Peyer's patch (tissue), 4 donors: ENCODE results near the gene ABHD3. TPM values are rescaled to one million over a fixed set of nuclear protein-coding genes. Genes with fewer than 3 reads are reported as not detected.
"Not testable (repeated sequence)": the region's sequence is repeated elsewhere in the genome, so short reads cannot be mapped to it uniquely, and the experiment has no call there.

Experiments
- DNase-seq, 3 donors: peaks; one replicate each; pipeline ENCODE4 v3.0.0-alpha.2; 2017 to 2019
- H3K27ac ChIP-seq, 4 donors: fragments of 200-600 bp; sonication (generic); one replicate each; pipeline ENCODE4 v1.5.1; 2016 to 2019
- H3K27me3 ChIP-seq, 2 donors: fragments of 200-600 bp; sonication (generic); one replicate each; pipeline ENCODE4 v1.5.1; 2019
- H3K36me3 ChIP-seq, 3 donors: fragments of 200-600 bp; sonication (generic); one replicate each; pipeline ENCODE4 v1.5.1; 2016 to 2019
- H3K4me1 ChIP-seq, 4 donors: fragments of 200-600 bp; sonication (generic); one replicate each; pipeline ENCODE4 v1.5.1; 2016 to 2019
- H3K4me3 ChIP-seq, 4 donors: fragments of 200-600 bp; sonication (generic); 1 replicate in 3 of 4; 2 replicates in 1 of 4; pipeline ENCODE4 v1.5.1; 2016 to 2019; ENCODE audit warnings: mild to moderate bottlenecking in 1 of 4
- H3K9me3 ChIP-seq, 4 donors: fragments of 200-600 bp; sonication (generic); one replicate each; pipeline ENCODE4 v1.5.1; 2016 to 2019; ENCODE audit warnings: mild to moderate bottlenecking in 1 of 4
- POLR2A ChIP-seq, 2 donors: fragments of 450-650 bp; IDR thresholded peaks; one replicate each; pipeline ENCODE4 v1.5.1; 2017; ENCODE audit warnings: antibody characterized with exemption in 2 of 2, mild to moderate bottlenecking in 2 of 2, moderate library complexity in 2 of 2
- total RNA-seq, 4 donors: library from RNA; depleted of rRNA; stranded (reverse); fragments of >200 nt; gene quantifications; one replicate each; pipeline ENCODE4 v1.1.0, GENCODE V29; 2016
- TF ChIP-seq, protein P1 (sequence below), 6 experiments: fragments of 450-650 bp in 4 of 6; fragments of 200-600 bp in 2 of 6; sonication (generic) in 1 of 6; IDR thresholded peaks; one replicate each; pipeline ENCODE4 v1.5.1; 2017 to 2019; ENCODE audit warnings: antibody characterized with exemption in 6 of 6, mild to moderate bottlenecking in 3 of 6, moderate library complexity in 1 of 6

Gene ABHD3
- total RNA-seq, 4 donors from 2014 or later, result 23.1 to 133 (median 47.2) TPM

DNA sequence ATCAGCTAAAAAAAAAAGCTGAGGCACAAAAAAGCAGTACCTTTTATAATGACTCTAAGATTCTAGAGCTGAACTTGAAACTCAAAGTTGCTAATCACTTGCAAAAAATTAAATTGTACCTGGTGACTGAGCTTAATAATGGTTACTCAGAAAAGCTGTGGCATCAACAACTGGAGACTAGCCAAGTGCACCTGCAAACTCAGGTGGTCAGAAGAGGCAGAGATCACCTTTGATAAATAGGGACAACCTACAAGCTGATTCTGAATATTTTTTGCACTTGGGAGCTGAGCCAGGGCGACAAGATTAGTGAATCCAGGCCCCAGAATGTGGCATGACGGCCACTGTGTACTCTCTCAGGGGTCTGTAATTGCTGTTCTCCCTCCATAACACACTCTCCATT lies 3.0 kb downstream of the ABHD3 start:
- Histone ChIP-seq H3K36me3 (peaks cover 0 to 21% (median 0%) of the 10 kb centered on the region in 3 donors), H3K4me1 (peaks cover 0 to 4% (median 0%) of the 10 kb centered on the region in 4 donors), H3K4me3 (no peak overlapping the region), H3K9me3 (no peaks in the 10 kb centered on the region), H3K27me3 (no peaks in the 10 kb centered on the region), H3K27ac (no peak overlapping the region)
- no peak for DNase-seq
- TF ChIP-seq, protein P1, sequence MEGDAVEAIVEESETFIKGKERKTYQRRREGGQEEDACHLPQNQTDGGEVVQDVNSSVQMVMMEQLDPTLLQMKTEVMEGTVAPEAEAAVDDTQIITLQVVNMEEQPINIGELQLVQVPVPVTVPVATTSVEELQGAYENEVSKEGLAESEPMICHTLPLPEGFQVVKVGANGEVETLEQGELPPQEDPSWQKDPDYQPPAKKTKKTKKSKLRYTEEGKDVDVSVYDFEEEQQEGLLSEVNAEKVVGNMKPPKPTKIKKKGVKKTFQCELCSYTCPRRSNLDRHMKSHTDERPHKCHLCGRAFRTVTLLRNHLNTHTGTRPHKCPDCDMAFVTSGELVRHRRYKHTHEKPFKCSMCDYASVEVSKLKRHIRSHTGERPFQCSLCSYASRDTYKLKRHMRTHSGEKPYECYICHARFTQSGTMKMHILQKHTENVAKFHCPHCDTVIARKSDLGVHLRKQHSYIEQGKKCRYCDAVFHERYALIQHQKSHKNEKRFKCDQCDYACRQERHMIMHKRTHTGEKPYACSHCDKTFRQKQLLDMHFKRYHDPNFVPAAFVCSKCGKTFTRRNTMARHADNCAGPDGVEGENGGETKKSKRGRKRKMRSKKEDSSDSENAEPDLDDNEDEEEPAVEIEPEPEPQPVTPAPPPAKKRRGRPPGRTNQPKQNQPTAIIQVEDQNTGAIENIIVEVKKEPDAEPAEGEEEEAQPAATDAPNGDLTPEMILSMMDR (IDR thresholded peaks at IDR 0.05), result no peak
- TF ChIP-seq POLR2A (IDR thresholded peaks at IDR 0.05), result no peak

DNA sequence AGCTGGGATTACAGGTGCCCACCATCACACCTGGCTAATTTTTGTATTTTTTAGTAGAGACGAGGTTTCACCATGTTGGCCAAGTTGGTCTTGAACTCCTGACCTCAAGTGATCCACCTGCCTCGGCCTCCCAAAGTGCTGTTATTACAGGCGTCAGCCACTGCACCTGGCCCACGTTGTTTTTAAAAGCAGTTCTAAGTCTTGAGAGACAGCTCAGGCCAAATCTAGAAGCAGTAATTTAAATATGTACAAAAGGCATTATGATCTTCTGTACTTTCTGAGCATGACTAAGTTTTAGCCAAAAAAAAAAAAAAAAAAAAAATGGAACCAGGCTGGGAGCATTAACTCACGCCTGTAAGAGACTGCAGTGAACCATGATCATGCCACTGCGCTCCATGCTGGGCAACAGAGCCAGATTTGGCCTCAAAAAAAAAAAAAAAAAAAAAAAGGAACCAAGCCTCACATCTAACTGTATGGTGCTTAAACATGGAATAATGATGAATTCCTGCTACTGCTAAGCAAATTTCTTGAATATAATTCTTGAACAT lies 4.0 kb downstream of the ABHD3 start:
- no peak for DNase-seq
- Histone ChIP-seq H3K4me1 (peaks cover 0 to 4% (median 0%) of the 10 kb centered on the region in 4 donors), H3K9me3 (no peaks in the 10 kb centered on the region), H3K36me3 (peaks cover 0 to 26% (median 0%) of the 10 kb centered on the region in 3 donors), H3K27me3 (no peaks in the 10 kb centered on the region), H3K27ac (no peak overlapping the region), H3K4me3 (no peak overlapping the region)
- no peak for TF ChIP-seq POLR2A (IDR thresholded peaks at IDR 0.05)
- TF ChIP-seq, protein P1 (IDR thresholded peaks at IDR 0.05), result no peak

DNA sequence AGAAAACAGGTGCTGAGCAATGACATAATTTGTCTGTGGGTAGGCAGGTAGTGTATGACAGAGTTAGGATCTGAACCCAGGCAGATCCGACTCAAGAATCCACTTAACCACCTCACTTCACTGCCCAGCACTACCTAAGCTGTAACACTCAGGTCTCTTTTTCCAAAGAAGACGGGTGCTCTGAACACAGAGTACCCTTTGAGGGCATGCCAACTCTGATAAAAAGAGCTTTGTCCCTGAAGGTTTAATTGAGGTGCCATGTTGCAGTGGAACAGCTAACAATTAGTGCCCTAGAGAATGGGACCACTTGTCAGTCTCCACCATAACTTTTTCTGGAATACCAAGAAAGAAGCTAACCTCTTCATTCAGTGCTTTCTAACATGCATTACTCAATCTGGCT lies 11.3 kb downstream of the ABHD3 start:
- H3K9me3 ChIP-seq, result peaks cover 0 to 8% (median 0%) of the 10 kb centered on the region in 4 donors
- no peak for DNase-seq
- H3K4me1 ChIP-seq, result no peaks in the 10 kb centered on the region
- H3K27ac ChIP-seq, result no peak overlapping the region
- no peak overlapping the region for H3K4me3 ChIP-seq
- H3K36me3 ChIP-seq, result peaks cover 0 to 46% (median 0%) of the 10 kb centered on the region in 3 donors
- TF ChIP-seq, protein P1 (IDR thresholded peaks at IDR 0.05), result no peak
- no peak for TF ChIP-seq POLR2A (IDR thresholded peaks at IDR 0.05)
- no peaks in the 10 kb centered on the region for H3K27me3 ChIP-seq

DNA sequence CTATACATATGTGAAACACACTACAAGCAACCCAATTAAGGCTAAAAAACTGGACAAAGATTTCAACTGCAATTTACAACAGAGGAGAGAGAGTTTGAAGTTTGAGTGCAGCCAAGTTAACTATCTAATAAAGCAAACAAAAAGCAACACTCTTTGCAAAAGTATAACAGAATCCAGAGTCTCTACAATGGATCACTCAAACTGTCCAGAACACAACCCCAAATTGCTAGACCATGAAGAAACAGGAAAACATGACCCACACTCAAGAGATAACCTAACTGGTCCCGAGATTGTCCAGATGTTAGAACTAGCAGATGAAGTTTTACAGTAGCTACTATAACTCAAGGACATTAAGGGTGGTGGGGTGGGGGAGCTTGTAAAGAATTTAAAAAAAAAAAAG lies 14.8 kb downstream of the ABHD3 start:
- H3K9me3 ChIP-seq, result peaks cover 0 to 8% (median 0%) of the 10 kb centered on the region in 4 donors
- peaks cover 0 to 35% (median 0%) of the 10 kb centered on the region in 3 donors for H3K36me3 ChIP-seq
- H3K27ac ChIP-seq, result no peak overlapping the region
- peaks cover 0 to 19% (median 3%) of the 10 kb centered on the region in 4 donors for H3K4me1 ChIP-seq
- no peak overlapping the region for H3K4me3 ChIP-seq
- TF ChIP-seq POLR2A (IDR thresholded peaks at IDR 0.05), result no peak
- TF ChIP-seq, protein P1 (IDR thresholded peaks at IDR 0.05), result no peak
- no peak for DNase-seq
- no peaks in the 10 kb centered on the region for H3K27me3 ChIP-seq

DNA sequence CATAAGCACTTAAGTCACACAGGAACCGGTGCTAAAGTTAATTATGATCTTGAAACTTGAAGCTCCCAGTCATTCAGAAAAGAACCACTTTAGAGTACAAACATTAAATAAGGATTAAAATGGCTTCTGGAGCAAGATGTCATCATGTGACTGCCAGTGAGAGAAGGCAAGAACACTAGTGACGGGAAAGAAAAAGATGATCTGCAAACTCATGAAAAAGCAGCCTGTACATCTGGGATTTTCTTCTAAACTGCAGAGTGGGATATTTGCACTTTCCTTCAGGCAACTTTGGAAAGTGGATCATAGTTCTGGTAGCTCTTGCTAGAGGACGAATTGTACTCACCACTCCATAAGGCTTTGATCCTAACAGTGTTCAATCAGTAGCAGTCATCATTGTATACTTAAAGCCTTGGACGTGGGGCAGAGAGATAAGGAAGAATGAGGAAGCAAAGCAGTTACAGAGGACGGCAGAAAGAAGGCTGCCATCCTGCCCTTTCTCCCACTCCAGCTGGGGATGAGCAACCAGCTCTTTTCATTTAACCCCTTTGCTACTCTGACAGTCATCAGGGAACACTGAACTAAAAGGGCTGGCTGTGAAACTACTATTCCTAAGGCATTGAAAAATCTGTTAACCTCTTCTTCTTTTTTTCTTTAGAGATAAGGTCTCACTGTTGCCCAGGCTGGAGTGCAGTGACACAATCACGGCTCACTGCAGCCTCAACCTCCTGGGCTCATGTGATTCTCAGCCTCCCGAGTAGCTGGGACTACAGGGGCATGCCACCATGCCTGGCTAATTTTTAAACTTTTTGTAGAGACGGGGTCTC lies 18.1 kb downstream of the ABHD3 start:
- TF ChIP-seq POLR2A (IDR thresholded peaks at IDR 0.05), result no peak
- TF ChIP-seq, protein P1 (IDR thresholded peaks at IDR 0.05), result no peak
- Histone ChIP-seq H3K9me3 (peaks cover 0 to 8% (median 0%) of the 10 kb centered on the region in 4 donors), H3K4me3 (no peak overlapping the region), H3K27ac (peak overlapping the region in 3 of 4 donors; percentile 30 to 74 (median 74)), H3K36me3 (peaks cover 0 to 11% (median 0%) of the 10 kb centered on the region in 3 donors), H3K4me1 (peaks cover 0 to 25% (median 7%) of the 10 kb centered on the region in 4 donors), H3K27me3 (no peaks in the 10 kb centered on the region)
- peak in 1 of 3 donors; percentile 66 for DNase-seq

DNA sequence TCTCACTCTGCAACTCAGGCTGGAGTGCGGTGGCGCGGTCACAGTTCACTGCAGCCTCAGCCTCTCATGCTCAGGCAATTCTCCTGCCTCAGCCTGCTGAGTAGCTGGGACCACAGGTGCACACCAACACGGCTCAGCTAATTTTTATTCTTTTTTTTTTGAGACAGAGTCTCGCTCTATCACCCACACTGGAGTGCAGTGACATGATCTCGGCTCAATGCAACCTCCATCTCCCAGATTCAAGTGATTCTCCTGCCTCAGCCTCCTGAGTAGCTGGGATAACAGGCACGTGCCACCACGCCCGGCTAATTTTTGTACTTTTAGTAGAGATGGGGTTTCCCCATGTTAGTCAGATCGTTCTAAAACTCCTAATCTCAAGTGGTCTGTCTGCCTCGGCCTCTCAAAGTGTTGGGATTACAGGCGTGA lies 19.0 kb downstream of the ABHD3 start:
- not testable (repeated sequence) for H3K4me3 ChIP-seq, H3K36me3 ChIP-seq, H3K9me3 ChIP-seq, H3K27me3 ChIP-seq
- Histone ChIP-seq H3K27ac (peak overlapping the region; percentile 30 to 74 (median 54)), H3K4me1 (peaks cover 0 to 25% (median 7%) of the 10 kb centered on the region in 4 donors)
- DNase-seq, result peak in 2 of 3 donors; percentile 71 to 72
